Measurements from ENCODE around the gene TEC.
A peak's percentile ranks its signal among the peaks of the same experiment; 100 is the strongest.

The TEC gene

GRCh38 chr4:48126621-48127020 is 143.0 kb downstream of the TEC start:
- DNase-seq (ENCODE audit: low read depth in 2 of 2) = no peak

- DNase-seq (ENCODE audit: low read depth in 2 of 2) = no peak
Measured at GRCh38 chr4:48124870-48125269, 144.8 kb downstream of the TEC start.

- DNase-seq (ENCODE audit: low read depth in 2 of 2) = no peak
Measured at GRCh38 chr4:48122756-48123155, 146.9 kb downstream of the TEC start.

GRCh38 chr4:48121180-48121579 is 148.5 kb downstream of the TEC start:
- no peak for DNase-seq (ENCODE audit: low read depth in 2 of 2)

- no peak for DNase-seq (ENCODE audit: low read depth in 2 of 2)
Measured at GRCh38 chr4:48120132-48120531, 149.5 kb downstream of the TEC start.

GRCh38 chr4:48119646-48120045 is 150.0 kb downstream of the TEC start:
- no peak for DNase-seq (ENCODE audit: low read depth in 2 of 2)

- no peak for DNase-seq (ENCODE audit: low read depth in 2 of 2)
Measured at GRCh38 chr4:48118081-48118480, 151.6 kb downstream of the TEC start.

- DNase-seq (ENCODE audit: low read depth in 2 of 2) = no peak
Measured at GRCh38 chr4:48116582-48116981, 153.1 kb downstream of the TEC start.

- DNase-seq (ENCODE audit: low read depth in 2 of 2) = no peak
Measured at GRCh38 chr4:48114412-48114811, 155.2 kb downstream of the TEC start.

- no peak for DNase-seq (ENCODE audit: low read depth in 2 of 2)
Measured at GRCh38 chr4:48112017-48112667, 157.5 kb downstream of the TEC start.

GRCh38 chr4:48110452-48110978 is 159.1 kb downstream of the TEC start:
- DNase-seq (ENCODE audit: low read depth in 2 of 2) = no peak

- DNase-seq (ENCODE audit: low read depth in 2 of 2) = peak in 1 of 2 donors; percentile 24
Measured at GRCh38 chr4:48109413-48110263, 160.0 kb downstream of the TEC start.

- DNase-seq (ENCODE audit: low read depth in 2 of 2) = no peak
Measured at GRCh38 chr4:48108309-48109073, 161.1 kb downstream of the TEC start.

- no peak for DNase-seq (ENCODE audit: low read depth in 2 of 2)
Measured at GRCh38 chr4:48105230-48105629, 164.4 kb downstream of the TEC start.

GRCh38 chr4:48103483-48104139 is 166.0 kb downstream of the TEC start:
- no peak for DNase-seq (ENCODE audit: low read depth in 2 of 2)

- DNase-seq (ENCODE audit: low read depth in 2 of 2) = no peak
Measured at GRCh38 chr4:48102303-48102702, 167.3 kb downstream of the TEC start.

- DNase-seq (ENCODE audit: low read depth in 2 of 2) = no peak
Measured at GRCh38 chr4:48100256-48100655, 169.4 kb downstream of the TEC start.

- DNase-seq (ENCODE audit: low read depth in 2 of 2) = no peak
Measured at GRCh38 chr4:48095441-48095840, 174.2 kb downstream of the TEC start.

- DNase-seq (ENCODE audit: low read depth in 2 of 2) = peak in 1 of 2 donors; percentile 17
Measured at GRCh38 chr4:48093991-48094416, 175.6 kb downstream of the TEC start.

GRCh38 chr4:48090621-48091020 is 179.0 kb downstream of the TEC start:
- no peak for DNase-seq (ENCODE audit: low read depth in 2 of 2)

GRCh38 chr4:48085821-48086589 is 183.6 kb downstream of the TEC start:
- DNase-seq (ENCODE audit: low read depth in 2 of 2) = no peak
